SK-N-DZ (cell line): ENCODE data around the gene CRK.
"Not testable (repeated sequence)": the region's sequence is repeated elsewhere in the genome, so short reads cannot be mapped to it uniquely, and the experiment has no call there.

ENCODE experiments used
- DNase-seq: peaks from one replicate; pipeline ENCODE4 v3.0.0-alpha.2; 2015; ENCODE audit warnings: low spot score

The CRK gene

GRCh38 chr17:1387490-1388227 lies 68.4 kb downstream of the CRK start:
- not testable (repeated sequence) for DNase-seq

- not testable (repeated sequence) for DNase-seq
These were observed 69.3 kb downstream of the CRK start for GRCh38 chr17:1386675-1387190.

GRCh38 chr17:1386265-1386664 lies 69.8 kb downstream of the CRK start:
- no peak for DNase-seq

- no peak for DNase-seq
These were observed 70.2 kb downstream of the CRK start for GRCh38 chr17:1385861-1386260.

- DNase-seq: no peak
These were observed 71.1 kb downstream of the CRK start for GRCh38 chr17:1384905-1385435.

GRCh38 chr17:1379930-1380313 lies 76.1 kb downstream of the CRK start:
- no peak for DNase-seq

GRCh38 chr17:1379208-1379929 lies 76.7 kb downstream of the CRK start:
- no peak for DNase-seq

GRCh38 chr17:1378476-1378860 lies 77.6 kb downstream of the CRK start:
- not testable (repeated sequence) for DNase-seq

- no peak for DNase-seq
These were observed 78.7 kb downstream of the CRK start for GRCh38 chr17:1377334-1377733.

- no peak for DNase-seq
These were observed 80.0 kb downstream of the CRK start for GRCh38 chr17:1376061-1376460.

GRCh38 chr17:1375615-1376014 lies 80.4 kb downstream of the CRK start:
- DNase-seq: no peak

- no peak for DNase-seq
These were observed 81.4 kb downstream of the CRK start for GRCh38 chr17:1374431-1375177.

GRCh38 chr17:1373707-1374237 lies 82.3 kb downstream of the CRK start:
- no peak for DNase-seq

- no peak for DNase-seq
These were observed 83.4 kb downstream of the CRK start for GRCh38 chr17:1372618-1373017.

GRCh38 chr17:1371893-1372590 lies 84.0 kb downstream of the CRK start:
- DNase-seq: no peak
